GM18502 (cell line): ENCODE results near the gene OR2K2.
"Not testable (repeated sequence)": the region's sequence is repeated elsewhere in the genome, so short reads cannot be mapped to it uniquely, and the experiment has no call there.

Source experiments
- ATAC-seq: cut with Tn5 transposase; IDR thresholded peaks from one replicate; pipeline ENCODE4 v1.9.1; 2021; ENCODE audit warnings: mild to moderate bottlenecking; ENCODE audit not compliant: unreplicated experiment, poor library complexity

Gene OR2K2

GRCh38 chr9:111330124-111330523 lies at the start of gene OR2K2:
Gene OR2K2, minus strand, starts transcription at chr9:111330224. Its CDS starts 1,791 bp downstream, at chr9:111328433.
- ATAC-seq = no peak

GRCh38 chr9:111375817-111376564 lies 46.0 kb upstream of the OR2K2 start:
- no peak for ATAC-seq

- ATAC-seq = no peak
Measured at GRCh38 chr9:111375062-111375461, 45.0 kb upstream of the OR2K2 start.

- no peak for ATAC-seq
Measured at GRCh38 chr9:111372297-111372696, 42.3 kb upstream of the OR2K2 start.

GRCh38 chr9:111366978-111367377 lies 37.0 kb upstream of the OR2K2 start:
- no peak for ATAC-seq

- ATAC-seq = no peak
Measured at GRCh38 chr9:111362526-111362925, 32.5 kb upstream of the OR2K2 start.

- no peak for ATAC-seq
Measured at GRCh38 chr9:111360881-111361280, 30.9 kb upstream of the OR2K2 start.

GRCh38 chr9:111356481-111357244 lies 26.6 kb upstream of the OR2K2 start:
- no peak for ATAC-seq

- no peak for ATAC-seq
Measured at GRCh38 chr9:111352545-111352944, 22.5 kb upstream of the OR2K2 start.

- no peak for ATAC-seq
Measured at GRCh38 chr9:111350556-111350955, 20.5 kb upstream of the OR2K2 start.

GRCh38 chr9:111349766-111350165 lies 19.7 kb upstream of the OR2K2 start:
- no peak for ATAC-seq

GRCh38 chr9:111348821-111349271 lies 18.8 kb upstream of the OR2K2 start:
- no peak for ATAC-seq

- not testable (repeated sequence) for ATAC-seq
Measured at GRCh38 chr9:111334318-111334863, 4.4 kb upstream of the OR2K2 start.

- no peak for ATAC-seq
Measured at GRCh38 chr9:111320631-111321030, 9.4 kb downstream of the OR2K2 start.

- ATAC-seq = no peak
Measured at GRCh38 chr9:111316796-111317195, 13.2 kb downstream of the OR2K2 start.

- ATAC-seq = no peak
Measured at GRCh38 chr9:111305914-111306313, 24.1 kb downstream of the OR2K2 start.

- ATAC-seq = not testable (repeated sequence)
Measured at GRCh38 chr9:111304000-111304399, 26.0 kb downstream of the OR2K2 start.

GRCh38 chr9:111301195-111301594 lies 28.8 kb downstream of the OR2K2 start:
- ATAC-seq = no peak

GRCh38 chr9:111300140-111300735 lies 29.8 kb downstream of the OR2K2 start:
- no peak for ATAC-seq

GRCh38 chr9:111299599-111299966 lies 30.4 kb downstream of the OR2K2 start:
- ATAC-seq = not testable (repeated sequence)
